ENCODE results near the gene CTNNA1.

CTNNA1 gene

DNA sequence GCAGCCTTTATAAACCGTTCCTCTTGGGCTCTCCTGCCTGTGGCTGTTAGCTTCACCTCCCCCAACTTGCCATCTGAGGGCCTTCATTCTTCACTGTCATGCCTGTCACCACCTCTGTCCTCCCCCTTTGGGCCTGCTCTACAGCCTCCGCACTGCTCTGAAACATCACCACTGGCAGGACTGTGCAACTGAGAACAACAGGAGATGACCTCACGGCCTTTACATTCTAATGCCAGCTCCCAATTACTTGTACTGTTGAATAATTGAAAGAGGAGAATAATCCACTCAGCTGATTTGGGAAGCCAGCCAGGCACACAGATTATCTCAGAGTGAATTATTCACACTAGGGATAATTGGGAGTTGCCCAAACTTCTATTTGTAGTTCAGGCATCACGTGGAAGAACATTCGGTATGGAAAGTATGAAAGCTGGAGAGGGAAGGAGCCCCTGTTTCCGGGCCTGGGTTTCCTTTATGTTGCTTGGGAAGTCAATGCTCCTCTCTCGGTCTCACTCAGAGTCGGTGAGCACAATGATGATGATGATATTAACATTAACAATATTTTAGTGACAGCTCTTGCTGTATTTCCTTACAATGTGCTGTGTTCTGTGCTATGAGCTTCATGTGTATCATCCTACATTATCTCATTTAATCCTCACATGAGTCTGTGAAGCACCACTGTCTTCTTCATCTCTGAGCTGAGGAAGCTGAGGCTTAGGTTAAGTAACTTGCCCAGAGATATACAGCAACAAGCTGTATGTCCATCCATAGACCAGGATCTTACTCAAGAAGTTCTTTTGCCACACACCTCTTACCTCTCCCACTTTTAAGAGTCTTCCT is 221.2 kb downstream of the CTNNA1 start:
- DNase-seq = peak; percentile 82

DNA sequence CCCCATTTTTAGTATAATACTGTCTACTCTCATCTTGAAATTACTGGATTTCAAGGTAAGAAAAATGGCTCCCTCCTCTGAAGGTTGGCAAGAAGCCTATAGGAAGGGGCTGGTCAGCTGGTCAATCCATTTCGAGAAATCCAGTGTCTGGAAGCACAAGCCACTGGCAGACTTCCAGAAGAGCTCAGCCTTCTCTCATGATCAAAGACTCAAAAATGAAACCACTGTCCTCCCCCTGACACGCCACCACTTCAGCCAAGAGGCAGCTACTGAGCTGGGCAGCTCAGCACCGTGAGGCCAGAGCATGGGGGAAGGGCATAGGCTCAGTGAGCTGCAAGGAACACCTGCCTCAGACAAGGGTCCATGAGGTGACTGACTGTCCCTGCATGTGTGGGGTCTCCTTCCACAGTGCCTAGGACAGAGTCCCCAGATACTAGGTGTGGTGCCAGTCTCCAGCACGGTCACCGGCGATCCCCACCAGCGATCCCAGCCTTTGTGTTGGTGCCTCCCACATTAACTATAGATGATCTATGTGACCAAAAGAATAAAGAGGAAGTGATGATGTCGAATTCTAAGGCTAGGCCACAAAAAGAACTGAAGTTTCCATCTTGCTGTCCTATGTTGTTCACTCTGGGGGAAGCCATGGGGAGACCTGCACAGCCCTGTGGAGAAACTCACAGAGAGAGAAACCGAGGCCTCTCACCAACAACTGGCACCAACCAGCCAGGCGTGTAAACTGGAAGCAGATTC is 222.0 kb downstream of the CTNNA1 start:
- peak; percentile 74 for DNase-seq

GRCh38 chr5:138978080-138978479 is 224.9 kb downstream of the CTNNA1 start:
- DNase-seq = peak; percentile 76

- no peak for DNase-seq
These were observed 225.4 kb downstream of the CTNNA1 start for GRCh38 chr5:138978581-138978980.

DNA sequence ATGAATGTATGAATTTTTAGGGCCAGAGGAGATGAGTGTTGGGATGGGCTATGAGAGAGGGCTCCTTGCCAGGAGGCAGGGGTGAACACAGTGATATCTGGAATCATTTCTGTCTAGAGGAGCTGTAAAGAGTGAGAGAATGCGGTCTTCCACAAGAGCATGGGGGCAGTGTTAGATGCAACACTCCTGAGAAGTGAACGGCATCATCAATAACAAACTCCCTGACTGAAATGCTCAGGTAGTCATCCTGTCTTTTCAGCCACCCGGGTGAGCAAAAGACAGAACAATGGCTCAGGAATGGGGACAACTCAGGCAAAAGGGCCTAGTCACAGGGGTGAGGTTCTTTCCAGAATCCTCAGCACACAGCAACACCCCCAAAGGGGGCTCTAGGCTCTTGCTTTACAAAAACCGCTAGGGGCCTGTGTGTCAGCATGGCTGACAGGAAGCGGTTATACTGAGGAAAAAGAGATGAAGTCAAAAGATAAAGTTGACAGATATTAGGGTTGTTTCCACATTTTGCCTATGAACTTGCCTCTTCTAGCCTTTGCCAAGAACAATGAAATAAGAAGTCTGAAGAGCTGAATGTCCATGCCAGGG is 226.6 kb downstream of the CTNNA1 start:
- no peak for DNase-seq

DNA sequence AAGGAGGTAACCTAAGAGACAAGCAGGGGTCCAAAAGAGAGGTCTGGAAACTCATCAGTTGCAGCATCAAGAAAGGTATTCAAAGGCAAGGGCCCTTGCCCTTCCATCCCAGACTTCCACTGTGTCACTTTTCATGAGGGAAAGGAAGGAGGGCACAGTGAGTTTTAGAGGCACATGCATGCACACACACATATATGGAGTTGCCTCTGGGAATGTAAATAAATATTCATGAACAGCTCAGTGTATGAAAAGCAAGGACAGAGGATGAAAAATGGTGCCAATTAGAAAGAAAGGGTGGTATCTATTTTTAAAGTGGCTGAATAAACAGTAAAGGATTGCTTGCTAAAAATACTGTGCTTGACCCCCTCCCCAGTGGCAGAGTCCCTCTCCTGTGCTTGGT is 227.2 kb downstream of the CTNNA1 start:
- DNase-seq = no peak

- DNase-seq = peak; percentile 66
These were observed 227.9 kb downstream of the CTNNA1 start for GRCh38 chr5:138981131-138981530.

DNA sequence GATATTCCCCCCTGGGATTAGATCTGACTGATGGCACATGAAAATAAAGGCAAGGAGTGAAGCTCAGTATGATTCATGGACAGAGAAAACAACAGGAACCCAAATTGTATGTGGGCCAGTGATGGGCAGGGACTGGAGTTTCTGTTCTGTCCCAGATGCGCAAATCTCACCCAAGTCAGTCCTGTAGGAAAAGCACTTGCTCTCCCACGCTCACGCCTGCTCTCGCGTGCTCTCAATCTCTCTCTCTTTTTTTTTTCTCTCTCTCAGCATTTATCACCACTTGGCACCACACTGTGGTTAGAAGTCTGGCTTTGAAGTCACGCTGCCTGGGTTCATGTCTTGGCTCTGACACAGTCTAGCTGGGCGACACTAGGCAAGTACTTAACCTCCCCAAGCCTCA is 228.4 kb downstream of the CTNNA1 start:
- no peak for DNase-seq

GRCh38 chr5:138983984-138984383 is 230.8 kb downstream of the CTNNA1 start:
- no peak for DNase-seq
